ENCODE data around the gene GRM5.
"Not testable (repeated sequence)": the region's sequence is repeated elsewhere in the genome, so short reads cannot be mapped to it uniquely, and the experiment has no call there.

The GRM5 gene

GRCh38 chr11:89065651-89066201, at the start of gene GRM5:
GRM5 (minus strand) TSS chr11:89065982; CDS start chr11:89047872, 18,110 bp downstream.
- peak within 1 kb of the TSS; percentile 38; the same call in 1 of the 2 replicates for H3K9ac ChIP-seq (ENCODE audit: low read depth, low read length)
- not testable (repeated sequence) for H3K36me3 ChIP-seq (ENCODE audit: insufficient read depth, low read length); H3K4me1 ChIP-seq (ENCODE audit: insufficient read depth, low read length); H3K9me3 ChIP-seq (ENCODE audit: control insufficient read depth, insufficient read depth, low read length)

DNA sequence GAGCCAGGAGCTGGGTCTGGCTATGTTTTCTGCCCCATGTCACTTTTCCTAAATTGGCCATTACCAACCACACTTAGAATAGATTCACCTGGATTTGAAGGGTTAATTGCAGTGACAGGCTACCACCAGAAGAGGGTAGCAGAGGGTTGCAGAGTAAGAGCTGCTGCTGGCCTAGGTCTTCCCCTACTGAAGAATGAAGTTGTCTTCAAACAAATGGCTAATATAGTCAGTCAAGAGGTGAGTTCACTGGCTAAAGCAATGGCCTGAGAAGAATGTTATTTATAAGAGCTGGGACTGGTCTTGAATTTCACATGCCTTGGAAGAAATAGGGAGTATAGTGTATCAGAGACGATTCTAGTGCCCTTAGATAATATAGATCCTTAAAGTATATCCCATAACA, 32.2 kb upstream of the GRM5 start:
- H3K9ac ChIP-seq (ENCODE audit: low read depth, low read length); H3K4me1 ChIP-seq (ENCODE audit: insufficient read depth, low read length); H3K9me3 ChIP-seq (ENCODE audit: control insufficient read depth, insufficient read depth, low read length); H3K36me3 ChIP-seq (ENCODE audit: insufficient read depth, low read length): not testable (repeated sequence)

DNA sequence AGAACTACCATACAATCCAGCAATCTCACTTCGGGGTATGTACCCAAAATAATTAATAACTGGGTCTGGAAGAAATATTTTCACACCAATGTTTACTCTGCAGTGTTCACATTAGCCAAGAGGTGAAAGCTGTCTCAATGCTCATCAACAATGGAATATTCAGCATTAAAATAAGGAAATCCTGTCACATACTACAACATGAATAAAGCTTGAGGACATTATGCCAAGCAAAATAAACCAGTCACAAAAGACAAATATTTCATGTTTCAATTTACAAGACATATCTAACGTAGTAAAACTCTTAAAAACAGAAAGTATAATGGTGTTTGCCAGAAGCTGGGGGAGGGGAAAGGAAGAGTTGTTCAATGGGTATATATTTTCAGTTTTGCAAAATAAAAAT, 28.0 kb upstream of the GRM5 start:
- not testable (repeated sequence) for H3K9me3 ChIP-seq (ENCODE audit: control insufficient read depth, insufficient read depth, low read length); H3K9ac ChIP-seq (ENCODE audit: low read depth, low read length); H3K4me1 ChIP-seq (ENCODE audit: insufficient read depth, low read length); H3K36me3 ChIP-seq (ENCODE audit: insufficient read depth, low read length)

DNA sequence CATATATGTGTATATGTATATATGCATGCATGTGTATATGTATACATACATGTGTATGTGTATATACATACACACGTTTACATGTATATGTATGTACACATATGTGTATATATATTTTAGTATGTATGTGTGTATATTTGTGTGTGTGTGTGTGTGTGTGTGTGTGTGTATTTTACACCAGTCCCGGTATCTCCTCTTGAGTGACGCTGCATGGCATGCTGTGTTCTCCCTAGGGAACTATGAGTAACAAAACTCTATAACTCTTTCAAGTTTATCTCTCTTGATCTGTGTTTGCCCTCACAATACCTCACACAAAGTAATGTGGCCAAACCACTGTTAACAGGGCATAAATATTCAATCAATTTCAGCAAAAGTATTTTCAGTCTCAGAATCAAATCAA, 19.2 kb upstream of the GRM5 start:
- not testable (repeated sequence) for H3K4me1 ChIP-seq (ENCODE audit: insufficient read depth, low read length); H3K9ac ChIP-seq (ENCODE audit: low read depth, low read length); H3K9me3 ChIP-seq (ENCODE audit: control insufficient read depth, insufficient read depth, low read length); H3K36me3 ChIP-seq (ENCODE audit: insufficient read depth, low read length)

GRCh38 chr11:89070911-89071310, 5.1 kb upstream of the GRM5 start:
- not testable (repeated sequence) for H3K4me1 ChIP-seq (ENCODE audit: insufficient read depth, low read length); H3K9ac ChIP-seq (ENCODE audit: low read depth, low read length); H3K36me3 ChIP-seq (ENCODE audit: insufficient read depth, low read length); H3K9me3 ChIP-seq (ENCODE audit: control insufficient read depth, insufficient read depth, low read length)

GRCh38 chr11:89067264-89067663, 1.5 kb upstream of the GRM5 start:
- no peaks in the 10 kb centered on the region for H3K36me3 ChIP-seq (ENCODE audit: insufficient read depth, low read length)

DNA sequence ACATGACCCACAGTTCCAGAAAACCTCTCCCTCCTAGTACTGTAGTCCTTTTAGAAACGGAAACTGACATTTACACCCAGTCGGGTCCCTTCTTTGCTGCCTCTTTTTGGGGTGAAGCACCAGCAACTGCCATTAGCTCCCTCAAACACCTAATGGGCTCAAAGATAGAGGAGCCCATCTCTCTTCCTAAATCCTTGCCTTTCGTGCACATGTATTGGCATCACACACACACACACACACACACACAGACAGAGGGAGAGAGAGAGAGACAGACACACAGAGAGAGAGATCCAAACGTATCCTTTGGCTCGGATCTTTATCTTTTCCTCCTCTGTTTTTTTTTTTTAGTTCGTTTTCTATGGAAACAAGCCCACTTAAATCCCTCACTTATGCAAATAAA, 716 bp downstream of the GRM5 start:
- Histone ChIP-seq H3K9ac (ENCODE audit: low read depth, low read length) (peak overlapping the region; percentile 22; the same call in 1 of the 2 replicates), H3K4me1 (ENCODE audit: insufficient read depth, low read length) (no peaks in the 10 kb centered on the region), H3K36me3 (ENCODE audit: insufficient read depth, low read length) (no peaks in the 10 kb centered on the region), H3K9me3 (ENCODE audit: control insufficient read depth, insufficient read depth, low read length) (no peaks in the 10 kb centered on the region)

More at GRCh38 chr11:89067264-89067663, 1.5 kb upstream of the GRM5 start:
- Histone ChIP-seq H3K4me1 (ENCODE audit: insufficient read depth, low read length) (no peaks in the 10 kb centered on the region), H3K9me3 (ENCODE audit: control insufficient read depth, insufficient read depth, low read length) (no peaks in the 10 kb centered on the region), H3K9ac (ENCODE audit: low read depth, low read length) (no peak overlapping the region)

DNA sequence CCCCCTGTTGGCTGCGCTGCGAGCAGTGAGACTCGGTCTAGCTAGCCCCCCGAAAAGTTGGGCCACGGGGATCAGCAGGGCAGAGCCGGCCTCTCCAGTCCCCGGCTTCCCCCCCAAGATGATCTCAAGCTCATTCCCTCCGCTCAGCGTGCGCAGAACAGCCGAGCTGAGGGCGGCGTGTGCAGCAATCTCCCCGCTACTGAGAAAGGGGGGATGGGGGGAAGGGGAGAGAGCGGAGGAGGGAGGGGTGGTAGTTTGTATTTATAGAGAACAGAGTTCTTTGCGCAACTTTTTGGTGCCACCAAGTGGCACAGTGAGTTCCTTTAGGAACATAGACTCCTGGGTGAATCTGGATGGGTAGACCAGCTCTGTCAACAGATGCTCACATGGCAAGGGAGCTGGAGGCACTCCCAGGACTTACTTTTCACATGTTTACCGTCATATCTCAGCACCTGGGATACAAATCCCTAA, 2.3 kb downstream of the GRM5 start:
- not testable (repeated sequence) for H3K4me1 ChIP-seq (ENCODE audit: insufficient read depth, low read length); H3K9ac ChIP-seq (ENCODE audit: low read depth, low read length); H3K9me3 ChIP-seq (ENCODE audit: control insufficient read depth, insufficient read depth, low read length); H3K36me3 ChIP-seq (ENCODE audit: insufficient read depth, low read length)

DNA sequence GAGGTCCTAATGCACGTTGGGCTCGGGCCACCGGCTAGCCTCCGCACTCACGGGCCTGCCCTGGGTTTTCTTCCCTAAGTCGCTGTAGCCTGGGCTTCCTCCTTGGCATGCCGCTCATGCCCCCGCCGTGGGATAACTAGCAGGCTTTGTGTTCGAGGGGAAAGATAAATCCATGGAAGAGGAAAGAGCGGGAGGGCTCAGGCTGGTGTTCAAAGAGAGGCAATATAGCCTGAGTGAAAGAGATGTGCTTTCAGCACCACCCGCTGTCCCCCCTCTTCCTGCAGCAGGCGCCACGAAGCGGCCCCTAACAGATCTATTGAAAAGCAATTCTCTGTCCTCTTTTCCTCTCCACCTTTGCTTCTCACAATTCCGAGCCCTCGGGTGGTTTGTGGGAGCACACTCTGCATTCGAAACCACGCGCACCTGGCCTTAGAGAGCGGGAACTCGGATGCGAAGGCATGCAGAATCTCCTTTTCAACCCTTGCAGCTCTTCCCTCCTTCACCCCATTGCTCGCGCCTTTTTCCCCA, 2.9 kb downstream of the GRM5 start:
- not testable (repeated sequence) for H3K9me3 ChIP-seq (ENCODE audit: control insufficient read depth, insufficient read depth, low read length); H3K4me1 ChIP-seq (ENCODE audit: insufficient read depth, low read length); H3K36me3 ChIP-seq (ENCODE audit: insufficient read depth, low read length); H3K9ac ChIP-seq (ENCODE audit: low read depth, low read length)

DNA sequence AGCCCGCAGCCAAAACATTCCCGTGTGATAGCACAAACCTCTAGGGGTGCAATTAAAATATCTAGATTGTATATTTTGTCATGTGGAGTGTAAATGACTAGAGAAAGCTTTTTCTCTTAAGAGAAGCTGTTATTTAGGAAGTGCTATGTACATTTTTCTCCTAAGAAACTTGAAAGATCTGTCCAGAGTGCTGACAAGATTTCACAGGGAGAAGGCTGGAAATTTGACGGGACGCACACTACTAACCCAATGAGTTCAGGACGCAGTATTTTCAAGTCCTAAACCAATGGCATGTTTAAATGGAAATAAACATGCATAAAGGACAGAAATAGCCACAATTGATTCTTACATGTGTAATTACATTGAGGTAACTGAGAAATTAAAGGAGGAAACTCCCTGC, 3.9 kb downstream of the GRM5 start:
- H3K4me1 ChIP-seq (ENCODE audit: insufficient read depth, low read length); H3K9ac ChIP-seq (ENCODE audit: low read depth, low read length); H3K9me3 ChIP-seq (ENCODE audit: control insufficient read depth, insufficient read depth, low read length); H3K36me3 ChIP-seq (ENCODE audit: insufficient read depth, low read length): not testable (repeated sequence)

DNA sequence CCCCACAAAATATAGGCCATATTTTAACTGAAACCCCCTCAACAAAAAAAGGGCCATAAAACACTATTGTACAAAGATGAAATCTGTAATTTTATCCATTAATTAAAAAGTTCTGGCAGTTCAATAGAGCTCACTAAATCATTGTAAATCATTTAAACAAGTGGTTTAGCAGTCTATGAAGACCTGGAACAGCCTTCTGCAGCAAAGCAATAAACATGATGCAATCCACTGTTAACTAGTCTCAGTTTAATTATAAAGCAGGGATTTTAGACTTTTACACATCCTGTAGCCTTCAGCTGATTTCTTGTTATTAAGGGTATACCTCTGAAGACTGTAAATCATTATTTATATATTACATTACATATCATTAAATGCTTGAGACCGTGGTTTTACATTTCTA, 8.4 kb downstream of the GRM5 start:
- H3K9me3 ChIP-seq (ENCODE audit: control insufficient read depth, insufficient read depth, low read length); H3K9ac ChIP-seq (ENCODE audit: low read depth, low read length); H3K36me3 ChIP-seq (ENCODE audit: insufficient read depth, low read length); H3K4me1 ChIP-seq (ENCODE audit: insufficient read depth, low read length): not testable (repeated sequence)

DNA sequence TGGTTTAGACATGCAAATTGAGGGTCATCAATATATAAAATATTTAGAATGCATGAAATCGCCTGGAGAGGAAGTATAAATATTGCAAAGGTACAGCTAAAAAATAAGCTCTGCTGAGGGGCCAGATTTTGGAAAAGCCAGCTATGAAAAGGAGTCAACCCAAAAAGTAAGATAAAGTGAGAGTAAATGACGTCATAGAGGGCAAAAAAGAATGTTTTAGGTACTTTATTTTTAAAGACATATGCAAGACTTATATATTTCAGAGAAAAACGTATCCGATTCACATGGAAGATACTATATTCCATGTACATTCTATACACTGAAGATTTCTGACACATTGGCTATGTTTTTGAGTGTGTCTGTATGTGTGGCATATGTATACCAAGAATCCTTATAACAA, 13.6 kb downstream of the GRM5 start:
- H3K9ac ChIP-seq (ENCODE audit: low read depth, low read length): no peak overlapping the region
- H3K9me3 ChIP-seq (ENCODE audit: control insufficient read depth, insufficient read depth, low read length): no peaks in the 10 kb centered on the region
- no peaks in the 10 kb centered on the region for H3K36me3 ChIP-seq (ENCODE audit: insufficient read depth, low read length)
- H3K4me1 ChIP-seq (ENCODE audit: insufficient read depth, low read length): no peaks in the 10 kb centered on the region

DNA sequence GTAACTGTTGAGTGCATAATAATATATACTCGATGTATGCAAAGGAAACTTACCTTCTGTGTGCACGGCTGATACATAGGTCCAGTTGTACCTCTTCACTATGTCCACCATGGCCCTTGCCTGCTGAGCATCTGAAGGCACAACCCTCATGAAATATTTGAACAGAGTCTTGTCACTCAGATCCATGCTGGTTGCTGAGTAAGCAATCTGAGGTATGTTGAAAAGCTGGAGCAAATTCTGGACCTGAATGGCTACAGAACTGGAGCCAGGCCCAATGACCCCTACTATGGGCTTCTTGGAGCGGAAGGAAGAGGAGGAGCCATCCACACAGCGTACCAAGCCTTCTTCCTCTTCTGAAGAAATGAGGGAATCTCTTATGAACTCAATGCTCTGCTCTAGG, 18.6 kb downstream of the GRM5 start:
- H3K9me3 ChIP-seq (ENCODE audit: control insufficient read depth, insufficient read depth, low read length); H3K9ac ChIP-seq (ENCODE audit: low read depth, low read length); H3K4me1 ChIP-seq (ENCODE audit: insufficient read depth, low read length); H3K36me3 ChIP-seq (ENCODE audit: insufficient read depth, low read length): not testable (repeated sequence)

- H3K36me3 ChIP-seq (ENCODE audit: insufficient read depth, low read length); H3K9ac ChIP-seq (ENCODE audit: low read depth, low read length); H3K4me1 ChIP-seq (ENCODE audit: insufficient read depth, low read length); H3K9me3 ChIP-seq (ENCODE audit: control insufficient read depth, insufficient read depth, low read length): not testable (repeated sequence)
Measured at GRCh38 chr11:89043861-89044588, 21.8 kb downstream of the GRM5 start.

DNA sequence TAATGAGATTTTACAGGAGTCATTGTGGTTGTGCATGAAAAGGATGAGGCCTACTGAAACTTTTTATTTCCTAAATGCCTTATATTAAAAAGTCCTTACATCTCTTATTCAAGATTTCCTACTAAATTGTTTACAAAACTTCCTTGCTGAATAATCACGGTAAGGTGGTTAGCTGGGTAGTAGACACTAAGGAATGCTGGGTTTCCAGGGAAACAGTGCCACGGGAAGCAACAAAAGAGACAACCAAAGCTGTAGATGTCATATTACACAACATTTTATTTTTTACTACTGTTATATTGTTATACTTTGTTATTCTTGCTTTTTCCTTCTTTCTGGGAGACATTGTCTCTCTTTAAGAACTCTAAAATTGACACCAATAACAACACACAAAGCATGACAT, 36.1 kb downstream of the GRM5 start:
- H3K4me1 ChIP-seq (ENCODE audit: insufficient read depth, low read length); H3K36me3 ChIP-seq (ENCODE audit: insufficient read depth, low read length); H3K9me3 ChIP-seq (ENCODE audit: control insufficient read depth, insufficient read depth, low read length); H3K9ac ChIP-seq (ENCODE audit: low read depth, low read length): not testable (repeated sequence)

Measured in ES-I3 (cell line).